ENCODE measurements around the gene PLIN1.

PLIN1 gene

GRCh38 chr15:89629829-89630228 is 49.3 kb downstream of the PLIN1 start:
- no peak for DNase-seq (ENCODE audit: low read depth)
- TF ChIP-seq CTCF (IDR thresholded peaks at IDR 0.05; ENCODE audit: insufficient read depth, low read depth, low read length, missing control alignments) = no peak
- no peak overlapping the region for H3K4me3 ChIP-seq (ENCODE audit: low read depth, low read length)

GRCh38 chr15:89628806-89629715 is 50.1 kb downstream of the PLIN1 start:
- H3K4me3 ChIP-seq (ENCODE audit: low read depth, low read length) = no peak overlapping the region
- DNase-seq (ENCODE audit: low read depth) = no peak
- TF ChIP-seq CTCF (IDR thresholded peaks at IDR 0.05; ENCODE audit: insufficient read depth, low read depth, low read length, missing control alignments) = no peak

GRCh38 chr15:89628301-89628700 is 50.9 kb downstream of the PLIN1 start:
- H3K4me3 ChIP-seq (ENCODE audit: low read depth, low read length) = no peak overlapping the region
- TF ChIP-seq CTCF (IDR thresholded peaks at IDR 0.05; ENCODE audit: insufficient read depth, low read depth, low read length, missing control alignments) = no peak
- DNase-seq (ENCODE audit: low read depth) = no peak

- DNase-seq (ENCODE audit: low read depth) = no peak
- TF ChIP-seq CTCF (IDR thresholded peaks at IDR 0.05; ENCODE audit: insufficient read depth, low read depth, low read length, missing control alignments) = no peak
- H3K4me3 ChIP-seq (ENCODE audit: low read depth, low read length) = no peak overlapping the region
Observed at GRCh38 chr15:89627256-89627970, 51.8 kb downstream of the PLIN1 start.

GRCh38 chr15:89625716-89626115 is 53.5 kb downstream of the PLIN1 start:
- H3K4me3 ChIP-seq (ENCODE audit: low read depth, low read length) = no peak overlapping the region
- no peak for TF ChIP-seq CTCF (IDR thresholded peaks at IDR 0.05; ENCODE audit: insufficient read depth, low read depth, low read length, missing control alignments)
- DNase-seq (ENCODE audit: low read depth) = no peak

GRCh38 chr15:89623165-89623564 is 56.0 kb downstream of the PLIN1 start:
- TF ChIP-seq CTCF (IDR thresholded peaks at IDR 0.05; ENCODE audit: insufficient read depth, low read depth, low read length, missing control alignments) = no peak
- no peak overlapping the region for H3K4me3 ChIP-seq (ENCODE audit: low read depth, low read length)
- no peak for DNase-seq (ENCODE audit: low read depth)
